ENCODE data around the gene STN1. TPM values are rescaled to one million over a fixed set of nuclear protein-coding genes. Genes with fewer than 3 reads are reported as not detected.

STN1 gene
- total and polyA plus RNA-seq, 4 experiments from 2014 or later, result 30.4 to 111 (median 71.2) TPM

GRCh38 chr10:103897241-103897774 lies 20.7 kb downstream of the STN1 start:
- no peaks in the 10 kb centered on the region for H3K27me3 Mint-ChIP-seq
- Histone ChIP-seq H3K36me3 (ENCODE audit: insufficient read depth, low read length) (peaks cover 46% of the 10 kb centered on the region), H3K4me1 (ENCODE audit: insufficient read depth, low read length) (peaks cover 55% of the 10 kb centered on the region), H3K9me3 (ENCODE audit: control insufficient read depth in 1 of 2, low read length in 2 of 2) (no peaks in the 10 kb centered on the region), H3K4me3 (ENCODE audit: low read length in 2 of 2) (no peak overlapping the region), H3K27ac (ENCODE audit: low read depth, low read length) (no peak overlapping the region), H3K27me3 (ENCODE audit: insufficient read depth, low read length) (no peaks in the 10 kb centered on the region)
- intact Hi-C loops (cut with micrococcal nuclease), result no loop called here
- CTCF ChIA-PET (ENCODE audit: partially characterized antibody), result interaction anchor here (1.2 to 5.3 kb wide), 3 partner anchors 11 to 313 kb away, joined by 3 to 44 read pairs (median 3); no protein-coding TSS in a partner anchor
- H3K9me3 Mint-ChIP-seq, result no peaks in the 10 kb centered on the region
- POLR2A ChIA-PET (ENCODE audit: partially characterized antibody), result interaction anchor here (1.5 kb wide), 1 partner anchor 11 kb away, joined by 8 read pairs; no protein-coding TSS in a partner anchor
- peak overlapping the region in 2 of 7 donors; percentile 56 to 70 for H3K27ac Mint-ChIP-seq
- H3K4me3 Mint-ChIP-seq, result no peak overlapping the region
- peaks cover 45 to 73% (median 59%) of the 10 kb centered on the region in 4 donors for H3K4me1 Mint-ChIP-seq
- peaks cover 60 to 78% of the 10 kb centered on the region in 2 donors for H3K36me3 Mint-ChIP-seq
- DNase-seq, result no peak

- Mint-ChIP-seq H3K4me3 (peak overlapping the region in 1 of 8 donors; percentile 20), H3K9me3 (no peaks in the 10 kb centered on the region), H3K36me3 (peaks cover 61 to 82% of the 10 kb centered on the region in 2 donors), H3K4me1 (peaks cover 41 to 66% (median 53%) of the 10 kb centered on the region in 4 donors), H3K27ac (peak overlapping the region; percentile 38 to 95 (median 86)), H3K27me3 (no peaks in the 10 kb centered on the region)
- no peak for DNase-seq
- Histone ChIP-seq H3K27ac (ENCODE audit: low read depth, low read length) (no peak overlapping the region), H3K27me3 (ENCODE audit: insufficient read depth, low read length) (no peaks in the 10 kb centered on the region), H3K9me3 (ENCODE audit: control insufficient read depth in 1 of 2, low read length in 2 of 2) (no peaks in the 10 kb centered on the region), H3K4me3 (ENCODE audit: low read length in 2 of 2) (no peak overlapping the region), H3K36me3 (ENCODE audit: insufficient read depth, low read length) (peaks cover 52% of the 10 kb centered on the region), H3K4me1 (ENCODE audit: insufficient read depth, low read length) (peaks cover 45% of the 10 kb centered on the region)
- intact Hi-C loops (cut with micrococcal nuclease), result no loop called here
- ChIA-PET CTCF (ENCODE audit: partially characterized antibody) (no interaction called here), POLR2A (ENCODE audit: partially characterized antibody) (interaction anchor here (3.4 kb wide), 1 partner anchor 13 kb away, joined by 16 read pairs; no protein-coding TSS in a partner anchor)
Observed at GRCh38 chr10:103896225-103896624, 21.8 kb downstream of the STN1 start.

GRCh38 chr10:103895411-103896186 lies 22.4 kb downstream of the STN1 start:
- ChIA-PET CTCF (ENCODE audit: partially characterized antibody) (interaction anchor here (1.6 to 2.0 kb wide), 3 partner anchors 11 to 226 kb away, joined by 6 to 13 read pairs (median 8); no protein-coding TSS in a partner anchor), POLR2A (ENCODE audit: partially characterized antibody) (interaction anchor here (1.2 to 3.4 kb wide), 5 partner anchors 13 to 226 kb away, joined by 8 to 16 read pairs (median 12); partner anchors contain the start of genes SFR1, SLK and STN1)
- H3K4me3 ChIP-seq (ENCODE audit: low read length in 2 of 2), result no peak overlapping the region
- H3K27me3 Mint-ChIP-seq, result no peaks in the 10 kb centered on the region
- H3K4me1 Mint-ChIP-seq, result peaks cover 39 to 64% (median 51%) of the 10 kb centered on the region in 4 donors
- H3K4me1 ChIP-seq (ENCODE audit: insufficient read depth, low read length), result peaks cover 40% of the 10 kb centered on the region
- H3K4me3 Mint-ChIP-seq, result peak overlapping the region in 4 of 8 donors; percentile 11 to 87 (median 48)
- peak overlapping the region; percentile 38 to 95 (median 86) for H3K27ac Mint-ChIP-seq
- no peaks in the 10 kb centered on the region for H3K9me3 ChIP-seq (ENCODE audit: control insufficient read depth in 1 of 2, low read length in 2 of 2)
- H3K9me3 Mint-ChIP-seq, result no peaks in the 10 kb centered on the region
- no peaks in the 10 kb centered on the region for H3K27me3 ChIP-seq (ENCODE audit: insufficient read depth, low read length)
- H3K27ac ChIP-seq (ENCODE audit: low read depth, low read length), result peak overlapping the region; percentile 11
- intact Hi-C loops (cut with micrococcal nuclease), result loop anchor here (2.0 kb wide), 1 partner anchor 15 kb away; no protein-coding TSS in a partner anchor
- H3K36me3 Mint-ChIP-seq, result peaks cover 59 to 83% of the 10 kb centered on the region in 2 donors
- H3K36me3 ChIP-seq (ENCODE audit: insufficient read depth, low read length), result peaks cover 58% of the 10 kb centered on the region
- DNase-seq, result no peak

GRCh38 chr10:103894441-103894864 lies 23.5 kb downstream of the STN1 start:
- ChIA-PET CTCF (ENCODE audit: partially characterized antibody) (interaction anchor here (0.6 to 2.0 kb wide), 7 partner anchors 9 to 227 kb away, joined by 3 to 13 read pairs (median 6); no protein-coding TSS in a partner anchor), POLR2A (ENCODE audit: partially characterized antibody) (interaction anchor here (0.6 to 3.4 kb wide), 7 partner anchors 14 to 515 kb away, joined by 4 to 16 read pairs (median 10); partner anchors contain the start of genes SFR1, SLK and STN1)
- no peaks in the 10 kb centered on the region for H3K9me3 ChIP-seq (ENCODE audit: control insufficient read depth in 1 of 2, low read length in 2 of 2)
- peaks cover 60% of the 10 kb centered on the region for H3K36me3 ChIP-seq (ENCODE audit: insufficient read depth, low read length)
- Mint-ChIP-seq H3K4me1 (peaks cover 42 to 66% (median 53%) of the 10 kb centered on the region in 4 donors), H3K9me3 (no peaks in the 10 kb centered on the region), H3K27me3 (no peaks in the 10 kb centered on the region), H3K4me3 (peak overlapping the region in 7 of 8 donors; percentile 60 to 87 (median 70)), H3K27ac (peak overlapping the region; percentile 38 to 95 (median 91)), H3K36me3 (peaks cover 51 to 84% of the 10 kb centered on the region in 2 donors)
- no peak for DNase-seq
- no peaks in the 10 kb centered on the region for H3K27me3 ChIP-seq (ENCODE audit: insufficient read depth, low read length)
- intact Hi-C loops (cut with micrococcal nuclease), result loop anchor here (2.0 kb wide), 1 partner anchor 16 kb away; no protein-coding TSS in a partner anchor
- no peak overlapping the region for H3K4me3 ChIP-seq (ENCODE audit: low read length in 2 of 2)
- peak overlapping the region; percentile 18 for H3K27ac ChIP-seq (ENCODE audit: low read depth, low read length)
- peaks cover 42% of the 10 kb centered on the region for H3K4me1 ChIP-seq (ENCODE audit: insufficient read depth, low read length)

GRCh38 chr10:103893817-103894216 lies 24.2 kb downstream of the STN1 start:
- Histone ChIP-seq H3K9me3 (ENCODE audit: control insufficient read depth in 1 of 2, low read length in 2 of 2) (no peaks in the 10 kb centered on the region), H3K27me3 (ENCODE audit: insufficient read depth, low read length) (no peaks in the 10 kb centered on the region), H3K27ac (ENCODE audit: low read depth, low read length) (peak overlapping the region; percentile 18), H3K36me3 (ENCODE audit: insufficient read depth, low read length) (peaks cover 54% of the 10 kb centered on the region), H3K4me1 (ENCODE audit: insufficient read depth, low read length) (peaks cover 49% of the 10 kb centered on the region), H3K4me3 (ENCODE audit: low read length in 2 of 2) (no peak overlapping the region)
- peaks cover 42 to 71% (median 56%) of the 10 kb centered on the region in 4 donors for H3K4me1 Mint-ChIP-seq
- H3K4me3 Mint-ChIP-seq, result peak overlapping the region in 2 of 8 donors; percentile 52 to 87
- no peaks in the 10 kb centered on the region for H3K27me3 Mint-ChIP-seq
- no peaks in the 10 kb centered on the region for H3K9me3 Mint-ChIP-seq
- H3K27ac Mint-ChIP-seq, result peak overlapping the region; percentile 38 to 95 (median 91)
- intact Hi-C loops (cut with micrococcal nuclease), result loop anchor here (2.0 kb wide), 1 partner anchor 17 kb away; no protein-coding TSS in a partner anchor
- CTCF ChIA-PET (ENCODE audit: partially characterized antibody), result interaction anchor here (1.3 to 2.0 kb wide), 6 partner anchors 14 to 227 kb away, joined by 3 to 8 read pairs (median 6); no protein-coding TSS in a partner anchor
- peaks cover 55 to 86% of the 10 kb centered on the region in 2 donors for H3K36me3 Mint-ChIP-seq
- POLR2A ChIA-PET (ENCODE audit: partially characterized antibody), result interaction anchor here (0.9 to 3.4 kb wide), 5 partner anchors 13 to 73 kb away, joined by 3 to 16 read pairs (median 10); partner anchors contain the start of genes SLK and STN1
- DNase-seq, result no peak

- Histone ChIP-seq H3K9me3 (ENCODE audit: control insufficient read depth in 1 of 2, low read length in 2 of 2) (no peaks in the 10 kb centered on the region), H3K4me1 (ENCODE audit: insufficient read depth, low read length) (peaks cover 54% of the 10 kb centered on the region), H3K4me3 (ENCODE audit: low read length in 2 of 2) (no peak overlapping the region), H3K36me3 (ENCODE audit: insufficient read depth, low read length) (peaks cover 50% of the 10 kb centered on the region), H3K27ac (ENCODE audit: low read depth, low read length) (no peak overlapping the region), H3K27me3 (ENCODE audit: insufficient read depth, low read length) (no peaks in the 10 kb centered on the region)
- Mint-ChIP-seq H3K27me3 (no peaks in the 10 kb centered on the region), H3K27ac (peak overlapping the region; percentile 5 to 84 (median 74)), H3K4me3 (no peak overlapping the region), H3K9me3 (no peaks in the 10 kb centered on the region), H3K36me3 (peaks cover 50 to 87% of the 10 kb centered on the region in 2 donors), H3K4me1 (peaks cover 48 to 74% (median 59%) of the 10 kb centered on the region in 4 donors)
- ChIA-PET POLR2A (ENCODE audit: partially characterized antibody) (interaction anchor here (1.0 to 1.5 kb wide), 2 partner anchors 76 to 230 kb away, joined by 3 read pairs; partner anchors contain the start of gene SFR1), CTCF (ENCODE audit: partially characterized antibody) (interaction anchor here (0.6 to 1.8 kb wide), 3 partner anchors 9 to 309 kb away, joined by 3 to 8 read pairs (median 3); no protein-coding TSS in a partner anchor)
- DNase-seq, result no peak
- intact Hi-C loops (cut with micrococcal nuclease), result no loop called here
Observed at GRCh38 chr10:103892181-103892580, 25.8 kb downstream of the STN1 start.

All from CD4-positive, alpha-beta memory T cell (primary cell).